Measurements from ENCODE around the gene SLC37A2.

- TF ChIP-seq POLR2A (IDR thresholded peaks at IDR 0.05) (no peak), CTCF (IDR thresholded peaks at IDR 0.05) (no peak)
Measured at GRCh38 chr11:125079878-125080530, 16.9 kb downstream of the SLC37A2 start.
